ENCODE results near the gene EXOC3L1.
A peak's percentile ranks its signal among the peaks of the same experiment; 100 is the strongest.

Gene EXOC3L1

GRCh38 chr16:67179421-67180080 lies 10.4 kb downstream of the EXOC3L1 start:
- no peak for DNase-seq (ENCODE audit: low spot score)

GRCh38 chr16:67177743-67178699 lies 11.9 kb downstream of the EXOC3L1 start:
- DNase-seq (ENCODE audit: low spot score), result no peak

GRCh38 chr16:67176662-67177061 lies 13.3 kb downstream of the EXOC3L1 start:
- no peak for DNase-seq (ENCODE audit: low spot score)

- no peak for DNase-seq (ENCODE audit: low spot score)
Observed at GRCh38 chr16:67174706-67175231, 15.2 kb downstream of the EXOC3L1 start.

- DNase-seq (ENCODE audit: low spot score), result peak; percentile 67
Observed at GRCh38 chr16:67173808-67174705, 15.9 kb downstream of the EXOC3L1 start.

GRCh38 chr16:67173323-67173722 lies 16.6 kb downstream of the EXOC3L1 start:
- no peak for DNase-seq (ENCODE audit: low spot score)

- no peak for DNase-seq (ENCODE audit: low spot score)
Observed at GRCh38 chr16:67170949-67171649, 18.8 kb downstream of the EXOC3L1 start.

- DNase-seq (ENCODE audit: low spot score), result peak; percentile 55
Observed at GRCh38 chr16:67170168-67170948, 19.6 kb downstream of the EXOC3L1 start, which contains the start of gene NOL3. NOL3 (plus strand) TSS chr16:67170538.

- DNase-seq (ENCODE audit: low spot score), result peak; percentile 44
Observed at GRCh38 chr16:67169642-67170167, 20.2 kb downstream of the EXOC3L1 start.

- DNase-seq (ENCODE audit: low spot score), result no peak
Observed at GRCh38 chr16:67169011-67169451, 20.9 kb downstream of the EXOC3L1 start.

- DNase-seq (ENCODE audit: low spot score), result no peak
Observed at GRCh38 chr16:67167588-67167987, 22.3 kb downstream of the EXOC3L1 start.

- no peak for DNase-seq (ENCODE audit: low spot score)
Observed at GRCh38 chr16:67166598-67167168, 23.3 kb downstream of the EXOC3L1 start.

- no peak for DNase-seq (ENCODE audit: low spot score)
Observed at GRCh38 chr16:67166110-67166547, 23.8 kb downstream of the EXOC3L1 start.

GRCh38 chr16:67165121-67166078 lies 24.5 kb downstream of the EXOC3L1 start:
- DNase-seq (ENCODE audit: low spot score), result no peak

GRCh38 chr16:67164599-67165061 lies 25.3 kb downstream of the EXOC3L1 start, which contains the start of gene HSF4:
HSF4 (plus strand) TSS chr16:67164745; CDS start chr16:67164812, 67 bp downstream.
- no peak for DNase-seq (ENCODE audit: low spot score)

GRCh38 chr16:67163999-67164558 lies 25.9 kb downstream of the EXOC3L1 start:
- DNase-seq (ENCODE audit: low spot score), result no peak

GRCh38 chr16:67163164-67163998 lies 26.6 kb downstream of the EXOC3L1 start:
- DNase-seq (ENCODE audit: low spot score), result peak; percentile 64
